Measurements from ENCODE around the gene ZBTB42. TPM values are rescaled to one million over a fixed set of nuclear protein-coding genes. Genes with fewer than 3 reads are reported as not detected.

The ZBTB42 gene
- total and polyA plus RNA-seq, 2 of the 13 experiments (the other 11 are each of a cell fraction or from before 2014, with no cell fraction given), result 2.8 to 4.2 TPM

DNA sequence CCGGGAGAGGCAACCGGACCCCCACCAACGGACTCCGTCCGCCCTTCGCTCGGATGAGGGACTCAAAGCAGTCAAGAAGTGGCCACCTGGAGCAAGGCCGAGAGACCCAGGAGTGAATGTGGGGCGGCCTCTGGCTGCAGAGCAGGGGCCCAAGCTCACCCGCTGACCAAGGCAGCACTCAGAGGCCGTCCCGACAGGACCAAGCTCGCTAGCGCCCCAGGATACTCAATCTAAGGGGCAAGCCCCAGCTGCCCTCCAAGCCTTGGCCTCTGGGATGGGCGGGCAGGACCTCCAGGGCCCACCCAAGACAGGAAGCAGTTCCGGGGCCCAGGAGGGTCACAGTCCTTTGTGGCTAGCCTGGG lies 6.3 kb upstream of the ZBTB42 start (continued):
- TF ChIP-seq PTBP1 (IDR thresholded peaks at IDR 0.05; ENCODE audit: low read depth, low read length, poor library complexity, severe bottlenecking) (no peak), ZNF547 (CRISPR knock-in tag; IDR thresholded peaks at IDR 0.05) (no peak), ZBTB7B (CRISPR knock-in tag; IDR thresholded peaks at IDR 0.05) (0 out of 2 replicates have a peak, but pooled peaks have one; percentile 20), ZNF850 (CRISPR knock-in tag; conservative IDR thresholded peaks at IDR 0.05) (no peak), ZBTB42 (CRISPR knock-in tag; IDR thresholded peaks at IDR 0.05) (0 out of 2 replicates have a peak, but pooled peaks have one; percentile 55), ZMYM2 (CRISPR knock-in tag; IDR thresholded peaks at IDR 0.05) (no peak), ZFAT (CRISPR knock-in tag; conservative IDR thresholded peaks at IDR 0.05) (0 out of 2 replicates have a peak, but pooled peaks have one; percentile 24), ZNF570 (CRISPR knock-in tag; IDR thresholded peaks at IDR 0.05; ENCODE audit: borderline replicate concordance) (no peak), ZNF781 (CRISPR knock-in tag; IDR thresholded peaks at IDR 0.05; ENCODE audit: borderline replicate concordance, not compliant biosample characterization) (no peak), ZNF350 (CRISPR knock-in tag; IDR thresholded peaks at IDR 0.05; ENCODE audit: borderline replicate concordance, low read depth) (0 out of 2 replicates have a peak, but pooled peaks have one; percentile 22), ZNF225 (CRISPR knock-in tag; IDR thresholded peaks at IDR 0.05) (0 out of 2 replicates have a peak, but pooled peaks have one; percentile 54), ZNF773 (CRISPR knock-in tag; IDR thresholded peaks at IDR 0.05; ENCODE audit: borderline replicate concordance) (no peak), ZMAT3 (CRISPR knock-in tag; conservative IDR thresholded peaks at IDR 0.05) (no peak), ISX (CRISPR knock-in tag; conservative IDR thresholded peaks at IDR 0.05) (0 out of 2 replicates have a peak, but pooled peaks have one; percentile 32)
- TF ChIP-seq, protein P1, sequence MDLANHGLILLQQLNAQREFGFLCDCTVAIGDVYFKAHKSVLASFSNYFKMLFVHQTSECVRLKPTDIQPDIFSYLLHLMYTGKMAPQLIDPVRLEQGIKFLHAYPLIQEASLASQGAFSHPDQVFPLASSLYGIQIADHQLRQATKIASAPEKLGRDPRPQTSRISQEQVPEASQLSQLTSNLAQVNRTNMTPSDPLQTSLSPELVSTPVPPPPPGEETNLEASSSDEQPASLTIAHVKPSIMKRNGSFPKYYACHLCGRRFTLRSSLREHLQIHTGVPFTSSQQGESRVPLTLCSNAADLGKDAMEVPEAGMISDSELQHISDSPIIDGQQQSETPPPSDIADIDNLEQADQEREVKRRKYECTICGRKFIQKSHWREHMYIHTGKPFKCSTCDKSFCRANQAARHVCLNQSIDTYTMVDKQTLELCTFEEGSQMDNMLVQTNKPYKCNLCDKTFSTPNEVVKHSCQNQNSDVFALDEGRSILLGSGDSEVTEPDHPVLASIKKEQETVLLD (CRISPR knock-in tag; IDR thresholded peaks at IDR 0.05; ENCODE audit: low read depth), result 0 out of 2 replicates have a peak, but pooled peaks have one; percentile 29
- TF ChIP-seq, protein P2, sequence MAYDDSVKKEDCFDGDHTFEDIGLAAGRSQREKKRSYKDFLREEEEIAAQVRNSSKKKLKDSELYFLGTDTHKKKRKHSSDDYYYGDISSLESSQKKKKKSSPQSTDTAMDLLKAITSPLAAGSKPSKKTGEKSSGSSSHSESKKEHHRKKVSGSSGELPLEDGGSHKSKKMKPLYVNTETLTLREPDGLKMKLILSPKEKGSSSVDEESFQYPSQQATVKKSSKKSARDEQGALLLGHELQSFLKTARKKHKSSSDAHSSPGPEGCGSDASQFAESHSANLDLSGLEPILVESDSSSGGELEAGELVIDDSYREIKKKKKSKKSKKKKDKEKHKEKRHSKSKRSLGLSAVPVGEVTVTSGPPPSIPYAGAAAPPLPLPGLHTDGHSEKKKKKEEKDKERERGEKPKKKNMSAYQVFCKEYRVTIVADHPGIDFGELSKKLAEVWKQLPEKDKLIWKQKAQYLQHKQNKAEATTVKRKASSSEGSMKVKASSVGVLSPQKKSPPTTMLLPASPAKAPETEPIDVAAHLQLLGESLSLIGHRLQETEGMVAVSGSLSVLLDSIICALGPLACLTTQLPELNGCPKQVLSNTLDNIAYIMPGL (CRISPR knock-in tag; IDR thresholded peaks at IDR 0.05; ENCODE audit: borderline replicate concordance in 1 of 2, low read depth in 1 of 2), result peak in 1 of 2 experiments; percentile 62; a peak in 2 of 4 replicates
- TF ChIP-seq, protein P3, sequence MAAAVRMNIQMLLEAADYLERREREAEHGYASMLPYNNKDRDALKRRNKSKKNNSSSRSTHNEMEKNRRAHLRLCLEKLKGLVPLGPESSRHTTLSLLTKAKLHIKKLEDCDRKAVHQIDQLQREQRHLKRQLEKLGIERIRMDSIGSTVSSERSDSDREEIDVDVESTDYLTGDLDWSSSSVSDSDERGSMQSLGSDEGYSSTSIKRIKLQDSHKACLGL (CRISPR knock-in tag; IDR thresholded peaks at IDR 0.05), result no peak
- TF ChIP-seq, protein P4, sequence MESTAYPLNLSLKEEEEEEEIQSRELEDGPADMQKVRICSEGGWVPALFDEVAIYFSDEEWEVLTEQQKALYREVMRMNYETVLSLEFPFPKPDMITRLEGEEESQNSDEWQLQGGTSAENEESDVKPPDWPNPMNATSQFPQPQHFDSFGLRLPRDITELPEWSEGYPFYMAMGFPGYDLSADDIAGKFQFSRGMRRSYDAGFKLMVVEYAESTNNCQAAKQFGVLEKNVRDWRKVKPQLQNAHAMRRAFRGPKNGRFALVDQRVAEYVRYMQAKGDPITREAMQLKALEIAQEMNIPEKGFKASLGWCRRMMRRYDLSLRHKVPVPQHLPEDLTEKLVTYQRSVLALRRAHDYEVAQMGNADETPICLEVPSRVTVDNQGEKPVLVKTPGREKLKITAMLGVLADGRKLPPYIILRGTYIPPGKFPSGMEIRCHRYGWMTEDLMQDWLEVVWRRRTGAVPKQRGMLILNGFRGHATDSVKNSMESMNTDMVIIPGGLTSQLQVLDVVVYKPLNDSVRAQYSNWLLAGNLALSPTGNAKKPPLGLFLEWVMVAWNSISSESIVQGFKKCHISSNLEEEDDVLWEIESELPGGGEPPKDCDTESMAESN (CRISPR knock-in tag; conservative IDR thresholded peaks at IDR 0.05), result no peak; the same call in 1 of the 2 replicates

All from HepG2 (cell line).